HCT116 (cell line): ENCODE data around the gene KLHDC10. TPM values are rescaled to one million over a fixed set of nuclear protein-coding genes. Genes with fewer than 3 reads are reported as not detected.

ENCODE experiments used
- ATAC-seq: fragments of 200-7000 bp; cut with Tn5 transposase; 2 replicates; pipeline ENCODE4 v1.9.1; 2020; ENCODE audit warnings: mild to moderate bottlenecking, moderate library complexity
- BruUV-seq: library from RNA; stranded (reverse); fragments of 400-500 nt; replicated peaks from 2 replicates; lab custom pipeline; 2021; lab: Mats Ljungman, UMichigan
- CTCF ChIA-PET: fragments of 300-600 bp; sonication (Branson Sonifier 250); formaldehyde crosslinking; loops from one replicate; lab custom pipeline; 2021; ENCODE audit warnings: antibody characterized with exemption; lab: Charles Lee
- POLR2A ChIA-PET: fragments of 300-600, 350-600 bp; sonication (Branson Sonifier 250); formaldehyde crosslinking; loops from one replicate; lab custom pipeline; 2021; ENCODE audit warnings: antibody characterized with exemption; lab: Charles Lee
- RAD21 ChIA-PET, 2 experiments: fragments of 300-600 bp; sonication (Branson Sonifier 250); formaldehyde crosslinking; loops; one replicate each; lab custom pipeline; 2023; ENCODE audit warnings: low total read pairs in 2 of 2; ENCODE audit not compliant: uncharacterized antibody in 2 of 2, unreplicated experiment in 2 of 2, low non-redundant PET in 1 of 2; lab: Charles Lee
- DNase-seq: peaks from one replicate; pipeline ENCODE4 v3.0.0-alpha.2; 2010; ENCODE audit warnings: low read depth, low spot score
- H2AFZ ChIP-seq: fragments of 200-600 bp; shearing (Covaris generic), sonication (generic); 2 replicates; pipeline ENCODE4 v1.6.1; 2017; ENCODE audit warnings: low read depth, mixed run types, mixed read lengths, antibody characterized with exemption, low read length; ENCODE audit not compliant: poor library complexity, severe bottlenecking
- H3K27ac ChIP-seq: 2 replicates; pipeline ENCODE4 v1.5.1; 2012; ENCODE audit warnings: low read depth, low read length
- H3K27me3 ChIP-seq: fragments of 200-600 bp; sonication (generic); 2 replicates; pipeline ENCODE4 v1.6.1; 2016; ENCODE audit warnings: mixed run types, low read length, mixed read lengths; ENCODE audit not compliant: insufficient read depth
- H3K36me3 ChIP-seq, 2 experiments: fragments of 200-500 bp in 1 of 2; fragments of 200-600 bp in 1 of 2; sonication (Bioruptor generic) in 1 of 2; sonication (generic) in 1 of 2; 2 replicates each; pipeline versions ENCODE4 v1.5.1 to v1.6.1; 2014 to 2016; ENCODE audit warnings: low read length in 2 of 2, inconsistent platforms in 1 of 2, mixed read lengths in 1 of 2, mixed run types in 1 of 2; ENCODE audit not compliant: insufficient read depth in 2 of 2, control insufficient read depth in 1 of 2
- H3K4me1 ChIP-seq, 2 experiments: fragments of 200-600 bp in 1 of 2; sonication (generic) in 1 of 2; 2 replicates each; pipeline versions ENCODE4 v1.5.1 to v1.6.1; 2012 to 2017; ENCODE audit warnings: low read length in 2 of 2, inconsistent platforms in 1 of 2, mild to moderate bottlenecking in 1 of 2, mixed read lengths in 1 of 2, mixed run types in 1 of 2, moderate library complexity in 1 of 2; ENCODE audit not compliant: insufficient read depth in 2 of 2, control insufficient read depth in 1 of 2
- H3K4me2 ChIP-seq: fragments of 200-600 bp; sonication (generic); 2 replicates; pipeline ENCODE4 v1.6.1; 2017; ENCODE audit warnings: mixed run types, low read length, mixed read lengths
- H3K4me3 ChIP-seq, 2 experiments: fragments of 200-600 bp in 1 of 2; sonication (generic) in 1 of 2; replicated peaks in 1 of 2; 2 replicates each; pipeline ENCODE4 v1.5.1; 2011 to 2016; ENCODE audit warnings: low read length in 2 of 2, control low read depth in 1 of 2, low read depth in 1 of 2, mild to moderate bottlenecking in 1 of 2, mixed read lengths in 1 of 2, mixed run types in 1 of 2
- H3K79me2 ChIP-seq: fragments of 200-600 bp; sonication (generic); 2 replicates; pipeline ENCODE4 v1.6.1; 2017; ENCODE audit warnings: mild to moderate bottlenecking, mixed run types, low read length, moderate library complexity, mixed read lengths; ENCODE audit not compliant: insufficient read depth
- H3K9ac ChIP-seq: fragments of 200-600 bp; sonication (generic); 2 replicates; pipeline ENCODE4 v1.6.1; 2016; ENCODE audit warnings: low read length, mixed read lengths
- H3K9me2 ChIP-seq: fragments of 200-600 bp; sonication (generic), shearing (Covaris generic); 2 replicates; pipeline ENCODE4 v1.6.1; 2017; ENCODE audit warnings: mixed run types, mild to moderate bottlenecking, moderate library complexity; ENCODE audit not compliant: insufficient read depth
- H3K9me3 ChIP-seq, 2 experiments: fragments of 200-500 bp in 1 of 2; fragments of 200-600 bp in 1 of 2; sonication (Bioruptor generic) in 1 of 2; sonication (generic) in 1 of 2; 2 replicates each; pipeline ENCODE4 v1.6.1; 2014 to 2017; ENCODE audit warnings: low read length in 2 of 2, mixed read lengths in 2 of 2, inconsistent platforms in 1 of 2, low read depth in 1 of 2, mild to moderate bottlenecking in 1 of 2, mixed run types in 1 of 2, moderate library complexity in 1 of 2; ENCODE audit not compliant: control insufficient read depth in 1 of 2, insufficient read depth in 1 of 2
- H4K20me1 ChIP-seq: fragments of 200-600 bp; sonication (generic), shearing (Covaris generic); 2 replicates; pipeline ENCODE4 v1.6.1; 2017; ENCODE audit warnings: mixed run types, mild to moderate bottlenecking, moderate library complexity; ENCODE audit not compliant: insufficient read depth
- CEBPB ChIP-seq: IDR thresholded peaks from 2 replicates; pipeline ENCODE4 v1.6.1; 2012; ENCODE audit warnings: low read depth
- EGR1 ChIP-seq: IDR thresholded peaks from 2 replicates; pipeline ENCODE4 v1.6.1; 2012; ENCODE audit warnings: low read depth
- EZH2 ChIP-seq: fragments of 200-600 bp; sonication (generic); IDR thresholded peaks from 2 replicates; pipeline ENCODE4 v1.6.1; 2017; ENCODE audit warnings: antibody characterized with exemption, mixed run types
- EZH2phosphoT487 ChIP-seq: fragments of 200-600 bp; IDR thresholded peaks from 2 replicates; pipeline ENCODE4 v1.6.1; 2018; ENCODE audit warnings: antibody characterized with exemption, borderline replicate concordance
- FOSL1 ChIP-seq: IDR thresholded peaks from 2 replicates; pipeline ENCODE4 v1.6.1; 2012; ENCODE audit warnings: low read depth
- POLR2A ChIP-seq: IDR thresholded peaks from 2 replicates; pipeline ENCODE4 v1.7.0; 2011; ENCODE audit warnings: borderline replicate concordance; ENCODE audit not compliant: insufficient read depth, insufficient read length; ENCODE audit errors: extremely low read depth
- POLR2AphosphoS5 ChIP-seq: IDR thresholded peaks from 2 replicates; pipeline ENCODE4 v1.6.1; 2011; ENCODE audit warnings: mild to moderate bottlenecking, low read depth, low read length, moderate library complexity
- SIN3A ChIP-seq: IDR thresholded peaks from 2 replicates; pipeline ENCODE4 v1.6.1; 2012; ENCODE audit warnings: low read depth
- SP1 ChIP-seq: IDR thresholded peaks from 2 replicates; pipeline ENCODE4 v1.6.1; 2012; ENCODE audit warnings: low read depth
- SRF ChIP-seq: IDR thresholded peaks from 2 replicates; pipeline ENCODE4 v1.6.1; 2012; ENCODE audit warnings: low read depth
- TCF7L2 ChIP-seq: IDR thresholded peaks from 2 replicates; pipeline ENCODE4 v1.7.0; 2011; ENCODE audit warnings: borderline replicate concordance, inconsistent platforms; ENCODE audit not compliant: insufficient read depth, insufficient read length; ENCODE audit errors: extremely low read depth
- YY1 ChIP-seq: IDR thresholded peaks from 2 replicates; pipeline ENCODE4 v1.6.1; 2011; ENCODE audit warnings: low read length, low read depth, moderate library complexity, mild to moderate bottlenecking; ENCODE audit not compliant: insufficient replicate concordance; ENCODE audit errors: extremely low read depth
- ZFX ChIP-seq: fragments of 450-650 bp; IDR thresholded peaks from 2 replicates; pipeline ENCODE4 v1.6.1; 2017
- ZNF274 ChIP-seq: fragments of 200-500 bp; sonication (Bioruptor generic); IDR thresholded peaks from 2 replicates; pipeline ENCODE4 v1.6.1; 2014; ENCODE audit warnings: mild to moderate bottlenecking, low read depth, low read length, inconsistent platforms
- intact Hi-C: fragments of 100-400 bp; cut with micrococcal nuclease; formaldehyde crosslinking; loops from 2 replicates; pipeline ENCODE4 v1.10.0; 2022
- total RNA-seq: library from RNA; stranded (reverse); gene quantifications from one replicate; pipeline ENCODE4 v1.2.1, GENCODE V29; 2021; ENCODE audit not compliant: unreplicated experiment
- TF ChIP-seq, protein P1 (sequence below): IDR thresholded peaks from 2 replicates; pipeline ENCODE4 v1.6.1; 2012; ENCODE audit warnings: low read depth
- TF ChIP-seq, protein P2 (sequence below), 3 experiments: fragments of 200-600 bp in 1 of 3; sonication (generic) in 1 of 3; IDR thresholded peaks in 2 of 3; conservative IDR thresholded peaks in 1 of 3; 2 replicates each; pipeline ENCODE4 v1.5.1; 2012 to 2017; ENCODE audit warnings: low read depth in 2 of 3, low read length in 2 of 3, antibody characterized with exemption in 1 of 3, borderline replicate concordance in 1 of 3, control low read depth in 1 of 3, mild to moderate bottlenecking in 1 of 3, mixed read lengths in 1 of 3, mixed run types in 1 of 3, moderate library complexity in 1 of 3; ENCODE audit not compliant: insufficient read depth in 1 of 3

Gene KLHDC10
- total RNA-seq, 1 experiment from 2014 or later, result 25.8 TPM

GRCh38 chr7:130134726-130135125, 64.4 kb downstream of the KLHDC10 start:
- DNase-seq, result no peak
- ChIA-PET CTCF (no interaction called here), RAD21 (no interaction called here), POLR2A (interaction anchor here (1.2 kb wide), 1 partner anchor 12 kb away, joined by 3 read pairs; no protein-coding TSS in a partner anchor)
- peaks cover 0 to 8% of the 10 kb centered on the region in 2 experiments; a peak in 2 of 4 replicates for H3K4me1 ChIP-seq
- H4K20me1 ChIP-seq, result no peaks in the 10 kb centered on the region
- H3K9ac ChIP-seq, result no peak overlapping the region
- BruUV-seq, result no TSS peak
- no peaks in the 10 kb centered on the region for H3K79me2 ChIP-seq
- no peak for TF ChIP-seq ZFX
- TF ChIP-seq EZH2phosphoT487, result no peak
- TF ChIP-seq, protein P1, sequence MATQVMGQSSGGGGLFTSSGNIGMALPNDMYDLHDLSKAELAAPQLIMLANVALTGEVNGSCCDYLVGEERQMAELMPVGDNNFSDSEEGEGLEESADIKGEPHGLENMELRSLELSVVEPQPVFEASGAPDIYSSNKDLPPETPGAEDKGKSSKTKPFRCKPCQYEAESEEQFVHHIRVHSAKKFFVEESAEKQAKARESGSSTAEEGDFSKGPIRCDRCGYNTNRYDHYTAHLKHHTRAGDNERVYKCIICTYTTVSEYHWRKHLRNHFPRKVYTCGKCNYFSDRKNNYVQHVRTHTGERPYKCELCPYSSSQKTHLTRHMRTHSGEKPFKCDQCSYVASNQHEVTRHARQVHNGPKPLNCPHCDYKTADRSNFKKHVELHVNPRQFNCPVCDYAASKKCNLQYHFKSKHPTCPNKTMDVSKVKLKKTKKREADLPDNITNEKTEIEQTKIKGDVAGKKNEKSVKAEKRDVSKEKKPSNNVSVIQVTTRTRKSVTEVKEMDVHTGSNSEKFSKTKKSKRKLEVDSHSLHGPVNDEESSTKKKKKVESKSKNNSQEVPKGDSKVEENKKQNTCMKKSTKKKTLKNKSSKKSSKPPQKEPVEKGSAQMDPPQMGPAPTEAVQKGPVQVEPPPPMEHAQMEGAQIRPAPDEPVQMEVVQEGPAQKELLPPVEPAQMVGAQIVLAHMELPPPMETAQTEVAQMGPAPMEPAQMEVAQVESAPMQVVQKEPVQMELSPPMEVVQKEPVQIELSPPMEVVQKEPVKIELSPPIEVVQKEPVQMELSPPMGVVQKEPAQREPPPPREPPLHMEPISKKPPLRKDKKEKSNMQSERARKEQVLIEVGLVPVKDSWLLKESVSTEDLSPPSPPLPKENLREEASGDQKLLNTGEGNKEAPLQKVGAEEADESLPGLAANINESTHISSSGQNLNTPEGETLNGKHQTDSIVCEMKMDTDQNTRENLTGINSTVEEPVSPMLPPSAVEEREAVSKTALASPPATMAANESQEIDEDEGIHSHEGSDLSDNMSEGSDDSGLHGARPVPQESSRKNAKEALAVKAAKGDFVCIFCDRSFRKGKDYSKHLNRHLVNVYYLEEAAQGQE, result no peak
- TF ChIP-seq YY1, result no peak
- no peak for TF ChIP-seq SRF
- no peak for TF ChIP-seq CEBPB
- TF ChIP-seq ZNF274, result no peak
- no peak for TF ChIP-seq POLR2AphosphoS5
- TF ChIP-seq EZH2, result no peak
- no peak for TF ChIP-seq TCF7L2
- TF ChIP-seq SIN3A, result no peak
- no peak for TF ChIP-seq FOSL1
- TF ChIP-seq, protein P2, sequence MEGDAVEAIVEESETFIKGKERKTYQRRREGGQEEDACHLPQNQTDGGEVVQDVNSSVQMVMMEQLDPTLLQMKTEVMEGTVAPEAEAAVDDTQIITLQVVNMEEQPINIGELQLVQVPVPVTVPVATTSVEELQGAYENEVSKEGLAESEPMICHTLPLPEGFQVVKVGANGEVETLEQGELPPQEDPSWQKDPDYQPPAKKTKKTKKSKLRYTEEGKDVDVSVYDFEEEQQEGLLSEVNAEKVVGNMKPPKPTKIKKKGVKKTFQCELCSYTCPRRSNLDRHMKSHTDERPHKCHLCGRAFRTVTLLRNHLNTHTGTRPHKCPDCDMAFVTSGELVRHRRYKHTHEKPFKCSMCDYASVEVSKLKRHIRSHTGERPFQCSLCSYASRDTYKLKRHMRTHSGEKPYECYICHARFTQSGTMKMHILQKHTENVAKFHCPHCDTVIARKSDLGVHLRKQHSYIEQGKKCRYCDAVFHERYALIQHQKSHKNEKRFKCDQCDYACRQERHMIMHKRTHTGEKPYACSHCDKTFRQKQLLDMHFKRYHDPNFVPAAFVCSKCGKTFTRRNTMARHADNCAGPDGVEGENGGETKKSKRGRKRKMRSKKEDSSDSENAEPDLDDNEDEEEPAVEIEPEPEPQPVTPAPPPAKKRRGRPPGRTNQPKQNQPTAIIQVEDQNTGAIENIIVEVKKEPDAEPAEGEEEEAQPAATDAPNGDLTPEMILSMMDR (IDR thresholded peaks at IDR 0.05 in 2 of 3, conservative IDR thresholded peaks at IDR 0.05 in 1 of 3; ENCODE audit: borderline replicate concordance in 1 of 3, insufficient read depth in 1 of 3, low read depth in 2 of 3, low read length in 2 of 3), result no peak
- TF ChIP-seq POLR2A, result no peak
- no peak for TF ChIP-seq EGR1
- TF ChIP-seq SP1, result no peak
- peaks cover 6 to 9% of the 10 kb centered on the region in 2 experiments; a peak in 2 of 4 replicates for H3K36me3 ChIP-seq
- H3K27ac ChIP-seq, result no peak overlapping the region
- intact Hi-C loops, result no loop called here
- no peak overlapping the region for H3K4me2 ChIP-seq
- H3K27me3 ChIP-seq, result no peaks in the 10 kb centered on the region
- no peak for ATAC-seq
- no peak overlapping the region for H2AFZ ChIP-seq
- no peaks in the 10 kb centered on the region for H3K9me2 ChIP-seq
- no peak overlapping the region for H3K4me3 ChIP-seq
- no peaks in the 10 kb centered on the region for H3K9me3 ChIP-seq
